ENCODE measurements around the gene NFYB. TPM values are rescaled to one million over a fixed set of nuclear protein-coding genes. Genes with fewer than 3 reads are reported as not detected.

Gene NFYB
- total RNA-seq, 1 experiment from 2014 or later = 31.5 TPM

GRCh38 chr12:104143002-104143401, 5.0 kb upstream of the NFYB start:
- no peaks in the 10 kb centered on the region; the same call in 1 of the 2 replicates for H3K27me3 ChIP-seq (ENCODE audit: control insufficient read depth, insufficient read depth, low read length)
- CTCF ChIA-PET = no interaction called here
- peaks cover 6% of the 10 kb centered on the region; the same call in 1 of the 2 replicates for H3K4me1 ChIP-seq (ENCODE audit: control insufficient read depth, insufficient read depth, low read length)
- H3K36me3 ChIP-seq (ENCODE audit: control insufficient read depth, insufficient read depth, low read length) = no peaks in the 10 kb centered on the region
- intact Hi-C loops (cut with micrococcal nuclease; ENCODE audit: unreplicated experiment) = no loop called here
- TF ChIP-seq REST (IDR thresholded peaks at IDR 0.05; ENCODE audit: insufficient read depth in 1 of 2, low read depth in 2 of 2, low read length in 1 of 2) (no peak), TCF7L2 (IDR thresholded peaks at IDR 0.05; ENCODE audit: low read depth, low read length) (no peak), SIN3A (IDR thresholded peaks at IDR 0.05; ENCODE audit: borderline replicate concordance, insufficient read depth, low read depth, low read length) (no peak), POLR2AphosphoS5 (IDR thresholded peaks at IDR 0.05; ENCODE audit: low read depth, low read length) (no peak), CTCF (IDR thresholded peaks at IDR 0.05) (no peak)
- DNase-seq (ENCODE audit: low read depth, low spot score) = no peak
- no TSS peak for BruUV-seq (replicated peaks)
- no peak for ATAC-seq
- in situ Hi-C loops (cut with HindIII; ENCODE audit: low pct_unique_long_range_greater_than_20kb, low sequenced_read_pairs) = no loop called here
- H3K27ac ChIP-seq (ENCODE audit: low read length) = no peak overlapping the region
- POLR2A ChIA-PET = no interaction called here
- no peaks in the 10 kb centered on the region for H3K9me3 ChIP-seq (ENCODE audit: control insufficient read depth, insufficient read depth, low read depth, low read length)
- H3K4me3 ChIP-seq (ENCODE audit: low read depth in 2 of 2, low read length in 2 of 2) = no peak overlapping the region

- no TSS peak for BruUV-seq (replicated peaks)
- intact Hi-C loops (cut with micrococcal nuclease; ENCODE audit: unreplicated experiment) (no loop called here), in situ Hi-C loops (cut with HindIII; ENCODE audit: low pct_unique_long_range_greater_than_20kb, low sequenced_read_pairs) (no loop called here)
- no peaks in the 10 kb centered on the region for H3K36me3 ChIP-seq (ENCODE audit: control insufficient read depth, insufficient read depth, low read length)
- no peak overlapping the region for H3K4me3 ChIP-seq (ENCODE audit: low read depth in 2 of 2, low read length in 2 of 2)
- no peaks in the 10 kb centered on the region; the same call in 1 of the 2 replicates for H3K27me3 ChIP-seq (ENCODE audit: control insufficient read depth, insufficient read depth, low read length)
- ChIA-PET CTCF (no interaction called here), POLR2A (no interaction called here)
- ATAC-seq (no peak), DNase-seq (ENCODE audit: low read depth, low spot score) (no peak)
- H3K27ac ChIP-seq (ENCODE audit: low read length) = no peak overlapping the region
- peaks cover 6% of the 10 kb centered on the region; the same call in 1 of the 2 replicates for H3K4me1 ChIP-seq (ENCODE audit: control insufficient read depth, insufficient read depth, low read length)
- TF ChIP-seq REST (IDR thresholded peaks at IDR 0.05; ENCODE audit: insufficient read depth in 1 of 2, low read depth in 2 of 2, low read length in 1 of 2) (peak in 1 of 2 experiments; percentile 36; a peak in 1 of 4 replicates), CTCF (IDR thresholded peaks at IDR 0.05) (no peak)
- no peaks in the 10 kb centered on the region for H3K9me3 ChIP-seq (ENCODE audit: control insufficient read depth, insufficient read depth, low read depth, low read length)
Measured at GRCh38 chr12:104142543-104142942, 4.5 kb upstream of the NFYB start.

Measured in Panc1 (cell line).